H1 (cell line): ENCODE data around the gene SEPTIN2. TPM values are rescaled to one million over a fixed set of nuclear protein-coding genes. Genes with fewer than 3 reads are reported as not detected.

Source experiments
- CTCF ChIA-PET: fragments of 300-600 bp; sonication (Branson Sonifier 250); formaldehyde crosslinking; loops from one replicate; lab custom pipeline; 2021; ENCODE audit not compliant: partially characterized antibody; lab: Charles Lee
- POLR2A ChIA-PET: fragments of 300-600 bp; sonication (Branson Sonifier 250); formaldehyde crosslinking; loops from one replicate; lab custom pipeline; 2021; ENCODE audit warnings: inconsistent platforms; ENCODE audit not compliant: partially characterized antibody; lab: Charles Lee
- DNase-seq, 2 experiments: peaks; one replicate each; pipeline versions ENCODE4 v3.0.0 to v3.0.0-alpha.2; 2010 to 2022; ENCODE audit warnings: low spot score in 2 of 2, low read depth in 1 of 2, mixed read lengths in 1 of 2
- FAIRE-seq: peaks from 2 replicates; lab custom pipeline; 2011; peaks lifted over from hg19 to GRCh38; lab: Jason Lieb, UNC
- H2AFZ ChIP-seq: 2 replicates; pipeline ENCODE4 v1.8.1; 2012; ENCODE audit warnings: low read length, inconsistent platforms
- H2AK5ac ChIP-seq: 2 replicates; pipeline ENCODE4 v1.6.1; 2013; ENCODE audit warnings: low read depth, low read length
- H2BK120ac ChIP-seq: replicated peaks from 2 replicates; pipeline ENCODE3; 2013; ENCODE audit warnings: low read depth, low read length, inconsistent platforms
- H2BK12ac ChIP-seq: 2 replicates; pipeline ENCODE4 v1.6.1; 2013; ENCODE audit warnings: low read depth, low read length
- H2BK15ac ChIP-seq: 2 replicates; pipeline ENCODE4 v1.6.1; 2013; ENCODE audit warnings: low read length
- H2BK20ac ChIP-seq: 2 replicates; pipeline ENCODE4 v1.6.1; 2013; ENCODE audit warnings: low read length
- H2BK5ac ChIP-seq: 2 replicates; pipeline ENCODE4 v1.6.1; 2013; ENCODE audit warnings: low read depth, low read length
- H3K14ac ChIP-seq: 2 replicates; pipeline ENCODE4 v1.6.1; 2013; ENCODE audit warnings: inconsistent platforms; ENCODE audit not compliant: insufficient read length
- H3K18ac ChIP-seq: 2 replicates; pipeline ENCODE4 v1.6.1; 2013; ENCODE audit warnings: low read length; ENCODE audit errors: extremely low read depth
- H3K23ac ChIP-seq: 2 replicates; pipeline ENCODE4 v1.6.1; 2013; ENCODE audit warnings: inconsistent platforms; ENCODE audit not compliant: insufficient read length
- H3K23me2 ChIP-seq: 2 replicates; pipeline ENCODE4 v1.6.1; 2013; ENCODE audit warnings: low read depth, low read length
- H3K27ac ChIP-seq: 2 replicates; pipeline ENCODE4 v1.6.1; 2011; ENCODE audit warnings: low read depth, low read length, inconsistent platforms
- H3K27me3 ChIP-seq, 4 experiments: replicated peaks in 1 of 4; 1 replicate in 1 of 4; 2 replicates in 3 of 4; pipeline versions ENCODE4 v1.6.1 to v1.8.1; 2011 to 2013; ENCODE audit warnings: low read length in 3 of 4, mild to moderate bottlenecking in 3 of 4, inconsistent platforms in 2 of 4, mixed read lengths in 2 of 4, moderate library complexity in 1 of 4; ENCODE audit not compliant: control insufficient read depth in 3 of 4, insufficient read depth in 3 of 4; ENCODE audit errors: extremely low read depth in 1 of 4
- H3K36me3 ChIP-seq, 4 experiments: 2 replicates each; pipeline versions ENCODE4 v1.6.1 to v1.8.1; 2011 to 2013; ENCODE audit warnings: mild to moderate bottlenecking in 4 of 4, low read length in 3 of 4, moderate library complexity in 2 of 4, control low read depth in 1 of 4, inconsistent platforms in 1 of 4; ENCODE audit not compliant: insufficient read depth in 4 of 4, control insufficient read depth in 2 of 4
- H3K4ac ChIP-seq: replicated peaks from 2 replicates; pipeline ENCODE3; 2013; ENCODE audit warnings: low read length, low read depth, mixed read lengths, inconsistent platforms; ENCODE audit not compliant: insufficient read length
- H3K4me1 ChIP-seq, 4 experiments: replicated peaks in 1 of 4; 1 replicate in 1 of 4; 2 replicates in 3 of 4; pipeline versions ENCODE4 v1.6.1 to v1.8.1; 2011 to 2013; ENCODE audit warnings: low read length in 3 of 4, inconsistent platforms in 2 of 4, mixed read lengths in 1 of 4; ENCODE audit not compliant: insufficient read depth in 4 of 4, control insufficient read depth in 3 of 4
- H3K4me2 ChIP-seq, 2 experiments: 2 replicates each; pipeline versions ENCODE4 v1.6.1 to v1.8.1; 2011 to 2013; ENCODE audit warnings: low read depth in 2 of 2, low read length in 2 of 2, control low read depth in 1 of 2, inconsistent platforms in 1 of 2, mild to moderate bottlenecking in 1 of 2; ENCODE audit not compliant: insufficient read depth in 1 of 2
- H3K4me3 ChIP-seq, 4 experiments: fragments of 200-600, 300-600 bp in 1 of 4; sonication (generic), shearing (Covaris generic), sonication (Bioruptor Twin) in 1 of 4; 2 replicates each; pipeline versions ENCODE4 v1.5.1 to v1.8.1; 2011 to 2016; ENCODE audit warnings: low read length in 4 of 4, low read depth in 3 of 4, control low read depth in 2 of 4, inconsistent platforms in 2 of 4, mild to moderate bottlenecking in 2 of 4, mixed read lengths in 1 of 4, moderate library complexity in 1 of 4; ENCODE audit not compliant: insufficient read depth in 2 of 4; ENCODE audit errors: extremely low read depth in 1 of 4
- H3K56ac ChIP-seq: replicated peaks from 2 replicates; pipeline ENCODE3; 2013; ENCODE audit warnings: low read depth, mild to moderate bottlenecking, mixed read lengths, low read length, inconsistent platforms; ENCODE audit not compliant: insufficient read length
- H3K79me1 ChIP-seq: 2 replicates; pipeline ENCODE4 v1.6.1; 2013; ENCODE audit warnings: low read depth, low read length, control low read depth
- H3K79me2 ChIP-seq, 2 experiments: 2 replicates each; pipeline versions ENCODE4 v1.6.1 to v1.8.1; 2012 to 2013; ENCODE audit warnings: low read length in 2 of 2, mild to moderate bottlenecking in 2 of 2, inconsistent platforms in 1 of 2; ENCODE audit not compliant: insufficient read depth in 2 of 2, control insufficient read depth in 1 of 2
- H3K9ac ChIP-seq, 4 experiments: replicated peaks in 1 of 4; 1 replicate in 1 of 4; 2 replicates in 3 of 4; pipeline versions ENCODE4 v1.6.1 to v1.8.1; 2011 to 2013; ENCODE audit warnings: low read depth in 3 of 4, low read length in 3 of 4, control low read depth in 2 of 4, mild to moderate bottlenecking in 2 of 4, moderate library complexity in 2 of 4, inconsistent platforms in 1 of 4; ENCODE audit errors: extremely low read depth in 1 of 4
- H3K9me3 ChIP-seq, 2 experiments: 2 replicates each; pipeline versions ENCODE4 v1.6.1 to v1.8.1; 2012 to 2013; ENCODE audit warnings: mild to moderate bottlenecking in 2 of 2, moderate library complexity in 2 of 2, control low read depth in 1 of 2, inconsistent platforms in 1 of 2, low read depth in 1 of 2, low read length in 1 of 2, mixed read lengths in 1 of 2; ENCODE audit not compliant: insufficient read depth in 2 of 2
- H4K20me1 ChIP-seq, 2 experiments: replicated peaks in 1 of 2; 2 replicates each; pipeline versions ENCODE3 to v1.8.1; 2011 to 2013; ENCODE audit warnings: inconsistent platforms in 2 of 2, low read length in 2 of 2, mild to moderate bottlenecking in 1 of 2; ENCODE audit not compliant: insufficient read depth in 2 of 2, control insufficient read depth in 1 of 2
- H4K5ac ChIP-seq: 2 replicates; pipeline ENCODE4 v1.6.1; 2013; ENCODE audit warnings: low read length, low read depth, mixed read lengths, inconsistent platforms; ENCODE audit not compliant: insufficient read length
- H4K8ac ChIP-seq: 2 replicates; pipeline ENCODE4 v1.8.0; 2013; ENCODE audit warnings: mild to moderate bottlenecking, moderate library complexity, low read length, inconsistent platforms; ENCODE audit not compliant: insufficient read depth; ENCODE audit errors: extremely low read depth
- H4K91ac ChIP-seq: replicated peaks from 2 replicates; pipeline ENCODE3; 2013; ENCODE audit warnings: low read length, mixed read lengths, inconsistent platforms; ENCODE audit not compliant: insufficient read length
- BRCA1 ChIP-seq: IDR thresholded peaks from 2 replicates; pipeline ENCODE4 v1.6.1; 2012; ENCODE audit warnings: low read depth, low read length, improper control_type of control experiment
- CEBPB ChIP-seq: IDR thresholded peaks from 2 replicates; pipeline ENCODE4 v1.6.1; 2012; ENCODE audit warnings: low read depth, low read length
- FOSL1 ChIP-seq: IDR thresholded peaks from 2 replicates; pipeline ENCODE4 v1.6.1; 2011; ENCODE audit warnings: mild to moderate bottlenecking, low read depth, low read length, moderate library complexity; ENCODE audit not compliant: insufficient read depth
- JUN ChIP-seq: IDR thresholded peaks from 2 replicates; pipeline ENCODE4 v1.6.1; 2011; ENCODE audit warnings: low read depth, mild to moderate bottlenecking, improper control_type of control experiment, low read length
- JUND ChIP-seq: IDR thresholded peaks from 2 replicates; pipeline ENCODE4 v1.6.1; 2011; ENCODE audit warnings: mild to moderate bottlenecking, improper control_type of control experiment, low read length
- RNF2 ChIP-seq: fragments of 200-900, 300-1000 bp; sonication (generic); IDR thresholded peaks from 2 replicates; pipeline ENCODE4 v1.7.1; 2016; ENCODE audit warnings: borderline replicate concordance, low read depth, mild to moderate bottlenecking, antibody characterized with exemption, low read length; ENCODE audit not compliant: poor library complexity, severe bottlenecking; ENCODE audit errors: missing control alignments
- SIRT6 ChIP-seq: IDR thresholded peaks from one replicate; pipeline ENCODE4 v1.7.1; 2012; ENCODE audit warnings: low read length, inconsistent platforms
- SP2 ChIP-seq: IDR thresholded peaks from 2 replicates; pipeline ENCODE4 v1.6.1; 2012; ENCODE audit warnings: mild to moderate bottlenecking, low read length, inconsistent platforms
- TAF1 ChIP-seq: IDR thresholded peaks from 2 replicates; pipeline ENCODE4 v1.6.1; 2011; ENCODE audit warnings: mild to moderate bottlenecking, low read depth, low read length
- WGBS, 2 experiments: shearing (Covaris generic) in 1 of 2; methylation state at CpG; one replicate each; pipeline versions ENCODE4 v1.1.6 to v1.1.7; 2013 to 2015; ENCODE audit warnings: low lambda C conversion rate in 2 of 2, mixed read lengths in 2 of 2, inconsistent platforms in 1 of 2, low coverage in 1 of 2, missing lambda C conversion rate in 1 of 2; ENCODE audit not compliant: insufficient replicate concordance in 2 of 2, insufficient coverage in 1 of 2, insufficient read length in 1 of 2; ENCODE audit errors: extremely low coverage in 1 of 2, missing lambda C conversion rate in 1 of 2; 5-methylcytosine and 5-hydroxymethylcytosine counted together
- polyA plus RNA-seq, 7 experiments: library from polyadenylated mRNA; depleted of rRNA in 3 of 7; stranded (reverse) in 5 of 7; unstranded in 2 of 7; fragments of >200 nt in 5 of 7; fragments of 200-250 nt in 2 of 7; gene quantifications; 1 replicate in 5 of 7; 2 replicates in 1 of 7; 4 replicates in 1 of 7; pipeline versions ENCODE4 v1.2.1 to v1.2.3, GENCODE V29; 2011 to 2013; ENCODE audit warnings: missing spikeins in 2 of 7, mixed read lengths in 2 of 7
- total RNA-seq: library from RNA; stranded (reverse); fragmentation: NEBNext Ultra II Directional; extraction: Animal tissue kit (Norgen Biotek cat#: 25700); gene quantifications from 2 replicates; pipeline ENCODE4 v1.2.1, GENCODE V29; 2021

The SEPTIN2 gene
- total and polyA plus RNA-seq, 2 of the 8 experiments (the other 6 are each of a cell fraction or from before 2014, with no cell fraction given), result 392 to 650 TPM

DNA sequence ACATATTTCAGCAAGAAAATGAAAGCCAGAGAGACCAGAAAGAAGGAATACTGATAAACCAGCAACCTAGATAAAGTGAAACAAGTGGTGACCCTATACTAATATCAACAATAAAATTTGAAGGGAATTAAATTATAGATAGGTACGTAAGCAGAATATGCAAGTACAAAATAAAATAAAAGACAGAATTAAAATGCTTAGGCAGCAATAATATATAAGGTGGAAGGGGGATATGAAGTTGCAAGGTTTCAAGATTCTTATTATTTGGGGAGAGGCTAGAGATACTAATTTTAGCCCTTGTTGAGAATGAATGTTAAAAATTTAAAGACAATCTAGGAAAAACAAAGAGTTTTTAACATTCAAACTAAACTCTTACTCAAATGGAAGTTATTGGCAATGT is 39.8 kb upstream of the SEPTIN2 start:
- no peak overlapping the region for H2BK20ac ChIP-seq

More for the DNA sequence above, 39.8 kb upstream of the SEPTIN2 start:
- Histone ChIP-seq H3K27ac (no peak overlapping the region), H3K23ac (no peak overlapping the region), H3K79me1 (peaks cover 18% of the 10 kb centered on the region), H4K8ac (no peak overlapping the region), H2BK12ac (no peak overlapping the region), H3K4me3 (no peak overlapping the region), H3K23me2 (peaks cover 8% of the 10 kb centered on the region; the same call in 1 of the 2 replicates), H2BK15ac (no peak overlapping the region), H4K91ac (no peak overlapping the region), H3K4me2 (no peak overlapping the region), H3K9ac (no peak overlapping the region), H2BK120ac (no peak overlapping the region), H2AFZ (no peak overlapping the region), H3K14ac (no peak overlapping the region), H3K79me2 (peaks cover 15 to 84% of the 10 kb centered on the region in 2 experiments), H2BK5ac (no peak overlapping the region), H3K27me3 (no peaks in the 10 kb centered on the region), H3K18ac (no peak overlapping the region), H2AK5ac (no peak overlapping the region), H3K9me3 (no peaks in the 10 kb centered on the region), H4K20me1 (peaks cover 8 to 30% of the 10 kb centered on the region in 2 experiments), H4K5ac (no peak overlapping the region), H3K4ac (no peak overlapping the region), H3K4me1 (peaks cover 4 to 17% (median 7%) of the 10 kb centered on the region in 4 experiments), H3K56ac (no peak overlapping the region), H3K36me3 (no peaks in the 10 kb centered on the region)
- FAIRE-seq (no peak), DNase-seq (no peak)
- WGBS, 2 experiments, result 86% methylated on average over 1 of the region's 1 CpG; no CpG with 5 or more reads in 1 of the 2 experiments
- TF ChIP-seq JUND (no peak), RNF2 (no peak), SIRT6 (no peak), SP2 (no peak), TAF1 (no peak), BRCA1 (no peak), CEBPB (no peak), FOSL1 (no peak), JUN (no peak)
- POLR2A ChIA-PET, result interaction anchor here (0.8 kb wide), 1 partner anchor 8 kb away, joined by 4 read pairs; no protein-coding TSS in a partner anchor
- CTCF ChIA-PET, result interaction anchor here (1.5 kb wide), 1 partner anchor 38 kb away, joined by 3 read pairs; no protein-coding TSS in a partner anchor
